T-cell (primary cell): ENCODE data around the gene ZBED5. TPM values are rescaled to one million over a fixed set of nuclear protein-coding genes. Genes with fewer than 3 reads are reported as not detected.
"Not testable (repeated sequence)": the region's sequence is repeated elsewhere in the genome, so short reads cannot be mapped to it uniquely, and the experiment has no call there.

Experiments
- ATAC-seq, 4 experiments: fragments of 200-7000 bp in 3 of 4; fragments of 150-1000 bp in 1 of 4; cut with Tn5 transposase; replicated peaks in 1 of 4; 1 replicate in 3 of 4; 2 replicates in 1 of 4; pipeline ENCODE4 v1.10.0; 2021; ENCODE audit warnings: moderate library complexity in 3 of 4, mild to moderate bottlenecking in 2 of 4, moderate number of reproducible peaks in 1 of 4
- CTCF ChIA-PET, 2 donors: fragments of 300-600 bp; sonication (Branson Sonifier 250); formaldehyde crosslinking; loops; one replicate each; lab custom pipeline; 2022; ENCODE audit warnings: antibody characterized with exemption in 2 of 2; lab: Charles Lee
- POLR2A ChIA-PET, 2 donors: fragments of 300-600 bp; sonication (Branson Sonifier 250); formaldehyde crosslinking; loops; one replicate each; lab custom pipeline; 2022; ENCODE audit warnings: antibody characterized with exemption in 2 of 2; lab: Charles Lee
- DNase-seq, 35 experiments: peaks; one replicate each; pipeline versions ENCODE4 v3.0.0 to v3.0.0-alpha.2; 2013 to 2023
- H3K27ac ChIP-seq: one replicate; pipeline ENCODE4 v1.5.1; 2013; ENCODE audit warnings: low read length
- H3K27me3 ChIP-seq, 2 experiments: replicated peaks in 1 of 2; 1 replicate in 1 of 2; 2 replicates in 1 of 2; pipeline versions ENCODE4 v1.6.1 to v1.7.0; 2013; ENCODE audit warnings: low read length in 1 of 2, mixed read lengths in 1 of 2; ENCODE audit not compliant: control insufficient read depth in 2 of 2, insufficient read depth in 2 of 2; ENCODE audit errors: extremely low read depth in 1 of 2
- H3K36me3 ChIP-seq, 2 donors: 1 replicate in 1 of 2; 2 replicates in 1 of 2; pipeline versions ENCODE4 v1.6.1 to v1.7.0; 2013; ENCODE audit warnings: low read length in 1 of 2; ENCODE audit not compliant: control insufficient read depth in 2 of 2, insufficient read depth in 1 of 2; ENCODE audit errors: extremely low read depth in 1 of 2
- H3K4me1 ChIP-seq, 2 experiments: 1 replicate in 1 of 2; 2 replicates in 1 of 2; pipeline versions ENCODE4 v1.6.1 to v1.7.0; 2013; ENCODE audit warnings: low read length in 2 of 2, mixed read lengths in 1 of 2; ENCODE audit not compliant: insufficient read depth in 2 of 2, control insufficient read depth in 1 of 2; ENCODE audit errors: extremely low read depth in 1 of 2
- H3K4me3 ChIP-seq, 2 donors: 1 replicate in 1 of 2; 2 replicates in 1 of 2; pipeline versions ENCODE4 v1.5.1 to v1.7.0; 2013; ENCODE audit warnings: mild to moderate bottlenecking in 2 of 2, low read length in 1 of 2, moderate library complexity in 1 of 2; ENCODE audit not compliant: control insufficient read depth in 1 of 2; ENCODE audit errors: extremely low read depth in 1 of 2
- H3K9me3 ChIP-seq: 2 replicates; pipeline ENCODE4 v1.7.0; 2013
- H3K27ac Mint-ChIP-seq, 2 donors: one replicate each; pipeline ENCODE4 v1.8.0; 2020 to 2021; ENCODE audit warnings: mild to moderate bottlenecking in 2 of 2, mixed read lengths in 2 of 2
- H3K27me3 Mint-ChIP-seq, 2 donors: one replicate each; pipeline ENCODE4 v1.8.0; 2021 to 2022; ENCODE audit warnings: mixed read lengths in 2 of 2
- H3K36me3 Mint-ChIP-seq: one replicate; pipeline ENCODE4 v1.8.0; 2021; ENCODE audit warnings: mixed read lengths
- H3K4me1 Mint-ChIP-seq, 3 donors: one replicate each; pipeline ENCODE4 v1.8.0; 2020 to 2022; ENCODE audit warnings: mixed read lengths in 3 of 3, mild to moderate bottlenecking in 1 of 3
- H3K4me3 Mint-ChIP-seq, 3 donors: one replicate each; pipeline ENCODE4 v1.8.0; 2020 to 2022; ENCODE audit warnings: mild to moderate bottlenecking in 3 of 3, mixed read lengths in 3 of 3, moderate library complexity in 3 of 3
- H3K9me3 Mint-ChIP-seq, 3 donors: one replicate each; pipeline ENCODE4 v1.8.0; 2020 to 2022; ENCODE audit warnings: mixed read lengths in 3 of 3
- WGBS: methylation state at CpG from one replicate; pipeline ENCODE4 v1.1.5; 2013; ENCODE audit warnings: missing lambda C conversion rate; ENCODE audit not compliant: insufficient coverage; 5-methylcytosine and 5-hydroxymethylcytosine counted together
- total RNA-seq, 35 experiments: library from RNA in 6 of 35; stranded (reverse) in 6 of 35; fragments of 120-200 nt in 1 of 35; gene quantifications; one replicate each; pipeline versions ENCODE4 v1.2.1 to v1.2.4 and lab custom pipeline; 2013 to 2026

The ZBED5 gene
- total RNA-seq, 5 donors from 2014 or later (not counting 1 experiment from before 2014, with no cell fraction given) = 70.1 to 112 (median 106) TPM

DNA sequence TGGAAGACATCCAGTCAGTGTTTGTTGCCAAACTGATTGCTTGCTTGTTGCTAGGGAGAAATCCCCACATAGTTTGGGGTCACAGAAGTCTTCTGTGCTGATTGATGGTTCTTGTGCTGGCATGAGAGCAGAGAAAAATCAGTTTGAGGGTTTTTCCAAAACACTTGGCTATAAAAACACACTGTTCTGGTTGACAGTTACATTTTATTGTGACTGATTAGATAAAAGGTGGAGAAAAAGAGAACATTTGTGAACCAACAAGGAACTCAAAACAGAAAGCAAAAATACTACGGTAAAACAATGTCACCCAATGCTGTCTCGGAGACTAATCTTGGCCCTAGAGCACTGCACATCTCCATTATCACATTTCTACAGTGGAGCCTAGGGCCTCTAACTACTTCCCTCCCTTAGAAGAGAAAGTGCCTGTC lies 34.7 kb downstream of the ZBED5 start:
- H3K9me3 Mint-ChIP-seq = no peaks in the 10 kb centered on the region
- H3K27me3 Mint-ChIP-seq = no peaks in the 10 kb centered on the region
- peaks cover 13% of the 10 kb centered on the region for H3K36me3 Mint-ChIP-seq
- ChIA-PET POLR2A (interaction anchor here in 1 of 2 donors (0.5 kb wide), 1 partner anchor 13 kb away, joined by 3 read pairs; no protein-coding TSS in a partner anchor), CTCF (no interaction called here)
- H3K27ac ChIP-seq = no peak overlapping the region
- peaks cover 8 to 23% (median 10%) of the 10 kb centered on the region in 3 donors for H3K4me1 Mint-ChIP-seq
- H3K27ac Mint-ChIP-seq = peak overlapping the region; percentile 17 to 71
- 68% methylated on average over 2 of the region's 2 CpGs for WGBS
- no peaks in the 10 kb centered on the region for H3K27me3 ChIP-seq
- DNase-seq (no peak), ATAC-seq (peak in 1 of 4 experiments; percentile 68)
- no peaks in the 10 kb centered on the region for H3K9me3 ChIP-seq
- no peak overlapping the region for H3K4me3 ChIP-seq
- H3K4me1 ChIP-seq = no peaks in the 10 kb centered on the region
- no peaks in the 10 kb centered on the region for H3K36me3 ChIP-seq
- peak overlapping the region in 1 of 3 donors; percentile 37 for H3K4me3 Mint-ChIP-seq

- H3K9me3 ChIP-seq, H3K4me3 ChIP-seq, H3K27ac ChIP-seq, H3K27me3 Mint-ChIP-seq, ATAC-seq, H3K36me3 ChIP-seq, DNase-seq, H3K9me3 Mint-ChIP-seq, H3K4me3 Mint-ChIP-seq, H3K27me3 ChIP-seq, H3K27ac Mint-ChIP-seq, H3K4me1 ChIP-seq, CTCF ChIA-PET: not testable (repeated sequence)
- POLR2A ChIA-PET = interaction anchor here in 1 of 2 donors (0.5 to 0.6 kb wide), 2 partner anchors 13 kb away, joined by 3 to 4 read pairs; no protein-coding TSS in a partner anchor
- H3K36me3 Mint-ChIP-seq = peaks cover 12% of the 10 kb centered on the region
- no CpG with 5 or more reads among the region's 3 CpGs for WGBS
- H3K4me1 Mint-ChIP-seq = peaks cover 8 to 23% (median 10%) of the 10 kb centered on the region in 3 donors
Observed at GRCh38 chr11:10822491-10822890, 35.4 kb downstream of the ZBED5 start.

DNA sequence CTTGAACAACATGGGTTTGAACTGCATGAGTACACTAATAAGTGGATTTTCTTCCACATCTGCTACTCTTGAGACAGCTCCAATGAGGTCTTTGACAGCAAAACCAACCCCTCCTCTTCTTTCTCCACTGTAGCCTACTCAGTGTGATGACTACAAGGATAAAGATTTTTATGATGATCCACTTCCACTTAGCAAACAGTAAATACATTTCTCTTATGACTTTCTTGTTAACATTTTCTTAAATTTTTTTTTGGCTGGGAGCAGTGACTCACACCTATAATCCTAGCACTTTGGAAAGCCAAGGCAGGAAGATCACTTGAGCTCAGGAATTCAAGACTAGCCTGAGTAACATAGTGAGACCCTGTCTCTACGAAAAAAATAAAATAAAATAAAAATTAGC lies 39.3 kb downstream of the ZBED5 start:
- no peaks in the 10 kb centered on the region for H3K36me3 ChIP-seq
- H3K27ac Mint-ChIP-seq = no peak overlapping the region
- H3K36me3 Mint-ChIP-seq = peaks cover 13% of the 10 kb centered on the region
- ATAC-seq (no peak), DNase-seq (no peak)
- peaks cover 0 to 5% of the 10 kb centered on the region in 2 donors for H3K27me3 Mint-ChIP-seq
- no peak overlapping the region for H3K4me3 Mint-ChIP-seq
- H3K27ac ChIP-seq = no peak overlapping the region
- H3K4me1 ChIP-seq = no peaks in the 10 kb centered on the region
- H3K4me3 ChIP-seq = no peak overlapping the region
- 100% methylated on average over 1 of the region's 1 CpG for WGBS
- H3K9me3 ChIP-seq = no peaks in the 10 kb centered on the region
- no peaks in the 10 kb centered on the region for H3K9me3 Mint-ChIP-seq
- ChIA-PET POLR2A (interaction anchor here in 1 of 2 donors (1.6 kb wide), 1 partner anchor 10 kb away, joined by 5 read pairs; the partner anchor contains the start of gene EIF4G2), CTCF (interaction anchor here in 1 of 2 donors (2.1 kb wide), 1 partner anchor 9 kb away, joined by 4 read pairs; no protein-coding TSS in a partner anchor)
- peaks cover 2 to 9% (median 3%) of the 10 kb centered on the region in 3 donors for H3K4me1 Mint-ChIP-seq
- peaks cover 0 to 3% of the 10 kb centered on the region in 2 experiments for H3K27me3 ChIP-seq

GRCh38 chr11:10813945-10814344 lies 43.9 kb downstream of the ZBED5 start:
- Mint-ChIP-seq H3K36me3 (peaks cover 3% of the 10 kb centered on the region), H3K27me3 (peaks cover 0 to 5% of the 10 kb centered on the region in 2 donors), H3K9me3 (no peaks in the 10 kb centered on the region), H3K27ac (no peak overlapping the region), H3K4me3 (no peak overlapping the region), H3K4me1 (peaks cover 8 to 14% (median 13%) of the 10 kb centered on the region in 3 donors)
- Histone ChIP-seq H3K9me3 (no peaks in the 10 kb centered on the region), H3K27ac (no peak overlapping the region), H3K36me3 (no peaks in the 10 kb centered on the region), H3K27me3 (peaks cover 0 to 7% of the 10 kb centered on the region in 2 experiments), H3K4me1 (peaks cover 0 to 6% of the 10 kb centered on the region in 2 experiments), H3K4me3 (no peak overlapping the region)
- no peak for DNase-seq
- ChIA-PET POLR2A (interaction anchor here in 1 of 2 donors (0.6 kb wide), 1 partner anchor 86 kb away, joined by 3 read pairs; no protein-coding TSS in a partner anchor), CTCF (interaction anchor here in 1 of 2 donors (0.5 kb wide), 1 partner anchor 509 kb away, joined by 6 read pairs; the partner anchor contains the start of gene ADM)
- no peak for ATAC-seq

GRCh38 chr11:10809373-10810160 lies 48.3 kb downstream of the ZBED5 start:
- ATAC-seq (peak; percentile 14 to 31 (median 29)), DNase-seq (peak in 20 of 35 experiments; percentile 7 to 63 (median 27))
- whole genome bisulfite sequencing = 0% methylated on average over 16 of the region's 29 CpGs
- Histone ChIP-seq H3K36me3 (peaks cover 5 to 25% of the 10 kb centered on the region in 2 donors), H3K4me3 (peak overlapping the region; percentile 94), H3K9me3 (no peaks in the 10 kb centered on the region), H3K27ac (peak overlapping the region; percentile 95), H3K27me3 (peaks cover 0 to 4% of the 10 kb centered on the region in 2 experiments), H3K4me1 (peaks cover 22 to 27% of the 10 kb centered on the region in 2 experiments)
- H3K36me3 Mint-ChIP-seq = peaks cover 28% of the 10 kb centered on the region
- peak overlapping the region; percentile 91 to 95 (median 94) for H3K4me3 Mint-ChIP-seq
- POLR2A ChIA-PET = interaction anchor here (0.5 to 3.7 kb wide), 55 partner anchors 8 to 1846 kb away, joined by 3 to 164 read pairs (median 4); partner anchors contain the start of genes CTR9 (in 2 of the 2), WEE1 (in 2 of the 2), ZBED5 (in 2 of the 2) and AMPD3 (in 1 of the 2)
- H3K4me1 Mint-ChIP-seq = peaks cover 36 to 47% (median 41%) of the 10 kb centered on the region in 3 donors
- H3K27ac Mint-ChIP-seq = peak overlapping the region; percentile 98
- no peaks in the 10 kb centered on the region for H3K27me3 Mint-ChIP-seq
- H3K9me3 Mint-ChIP-seq = no peaks in the 10 kb centered on the region
- CTCF ChIA-PET = interaction anchor here (0.5 to 3.7 kb wide), 35 partner anchors 9 to 1275 kb away, joined by 3 to 60 read pairs (median 6); partner anchors contain the start of genes ZBED5 (in 2 of the 2), CTR9 (in 1 of the 2) and RNF141 (in 1 of the 2)
